Fibroblast of mammary gland (primary cell): ENCODE measurements around the gene NBEA.

Experiments used
- DNase-seq: peaks from one replicate; pipeline ENCODE4 v3.0.0-alpha.2; 2010; ENCODE audit warnings: low read depth
- H3K4me3 ChIP-seq: 2 replicates; pipeline ENCODE4 v1.5.1; 2011; ENCODE audit warnings: low read depth, mild to moderate bottlenecking, low read length, moderate library complexity; ENCODE audit not compliant: control insufficient read depth
- CTCF ChIP-seq: conservative IDR thresholded peaks from 2 replicates; pipeline ENCODE4 v1.5.1; 2011; ENCODE audit warnings: low read depth, low read length, inconsistent platforms; ENCODE audit not compliant: control insufficient read depth, insufficient read depth

The NBEA gene

GRCh38 chr13:35695448-35695770, 753.3 kb downstream of the NBEA start:
- H3K4me3 ChIP-seq, result no peak overlapping the region
- TF ChIP-seq CTCF, result no peak
- peak; percentile 50 for DNase-seq

GRCh38 chr13:35697186-35697730, 755.2 kb downstream of the NBEA start:
- no peak for DNase-seq
- TF ChIP-seq CTCF, result no peak
- H3K4me3 ChIP-seq, result no peak overlapping the region

GRCh38 chr13:35698911-35699576, 757.0 kb downstream of the NBEA start:
- no peak overlapping the region for H3K4me3 ChIP-seq
- no peak for TF ChIP-seq CTCF
- DNase-seq, result peak; percentile 78

- no peak for TF ChIP-seq CTCF
- H3K4me3 ChIP-seq, result peak overlapping the region; percentile 0
These were observed 757.9 kb downstream of the NBEA start for GRCh38 chr13:35699825-35700510.

GRCh38 chr13:35700671-35701070, 758.6 kb downstream of the NBEA start:
- H3K4me3 ChIP-seq, result no peak overlapping the region
- DNase-seq, result peak; percentile 51
- TF ChIP-seq CTCF, result no peak

More at GRCh38 chr13:35699825-35700510, 757.9 kb downstream of the NBEA start:
- DNase-seq, result peak; percentile 70

- no peak overlapping the region for H3K4me3 ChIP-seq
- TF ChIP-seq CTCF, result no peak
- no peak for DNase-seq
These were observed 760.2 kb downstream of the NBEA start for GRCh38 chr13:35702316-35702715.

- H3K4me3 ChIP-seq, result no peak overlapping the region
- TF ChIP-seq CTCF, result no peak
- DNase-seq, result peak; percentile 76
These were observed 761.0 kb downstream of the NBEA start for GRCh38 chr13:35703061-35703460.
